ENCODE measurements around the gene ADGRV1.

DNA sequence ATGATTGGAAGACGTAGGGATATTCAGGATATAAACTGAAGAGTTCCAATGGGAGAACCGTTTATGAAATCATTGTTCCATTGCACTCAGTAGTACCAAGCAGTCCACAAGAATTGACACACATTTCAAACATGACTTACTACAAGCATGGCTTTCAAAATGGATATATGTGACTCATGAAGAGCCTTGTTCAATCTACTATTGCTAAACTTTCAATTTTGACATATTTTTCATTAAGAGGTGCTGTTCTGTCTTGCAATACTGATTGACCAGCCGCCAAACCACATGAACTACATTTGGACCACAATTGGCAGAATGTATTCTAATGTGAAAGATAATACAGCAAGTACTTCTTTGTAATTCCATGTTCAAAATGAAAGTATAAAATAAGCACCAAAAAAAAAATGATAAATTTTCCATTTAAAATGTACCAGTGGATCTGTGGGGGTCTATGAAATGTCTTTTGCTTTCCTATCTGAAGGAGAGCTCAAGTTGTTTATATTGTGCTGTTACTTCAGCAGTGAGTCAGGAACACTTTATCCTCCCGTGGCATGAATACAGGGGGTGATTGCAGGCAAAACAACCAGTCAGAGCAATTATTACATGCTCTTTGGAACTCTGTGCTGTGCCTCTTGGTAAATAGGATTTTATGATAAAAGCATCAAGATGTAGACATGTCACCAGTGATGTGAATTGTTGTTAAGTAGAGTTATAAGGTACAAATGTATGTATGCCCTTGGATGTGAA is 458.5 kb downstream of the ADGRV1 start:
- TF ChIP-seq HDGF (IDR thresholded peaks at IDR 0.05) (no peak), CHD1 (IDR thresholded peaks at IDR 0.05; ENCODE audit: low read length) (no peak), CEBPB (tag; IDR thresholded peaks at IDR 0.05) (no peak), U2AF2 (optimal IDR thresholded peaks at IDR 0.05; ENCODE audit: low read depth, low read length) (no peak)

Data from K562 (cell line).